K562 (cell line): Measurements from ENCODE around the gene MYCBP2. TPM values are rescaled to one million over a fixed set of nuclear protein-coding genes. Genes with fewer than 3 reads are reported as not detected.

ENCODE experiments used
- ATAC-seq: fragments of 200-7000 bp; cut with Tn5 transposase; 3 replicates; pipeline ENCODE4 v1.9.1; 2020; ENCODE audit warnings: moderate library complexity
- BruUV-seq: library from RNA; stranded (reverse); fragments of 400-500 nt; replicated peaks from 2 replicates; lab custom pipeline; 2021; lab: Mats Ljungman, UMichigan
- CTCF ChIA-PET: fragments of 300-600 bp; formaldehyde crosslinking; extraction: SDS; loops from one replicate; lab custom pipeline; 2021; ENCODE audit warnings: low intra/inter-chr PET ratio; lab: Yijun Ruan, JAX
- POLR2A ChIA-PET: fragments of 300-600, 350-650 bp; sonication (Branson Sonifier 250); formaldehyde crosslinking; extraction: SDS; loops from one replicate; lab custom pipeline; 2021; ENCODE audit warnings: antibody characterized with exemption, inconsistent platforms; lab: Yijun Ruan, JAX
- DNase-seq, 4 experiments: peaks; one replicate each; pipeline versions ENCODE4 v3.0.0 to v3.0.0-alpha.2; 2011 to 2018; ENCODE audit warnings: low spot score in 3 of 4, mixed read lengths in 3 of 4; ENCODE audit errors: extremely low read depth in 1 of 4
- FAIRE-seq: peaks from 2 replicates; lab custom pipeline; 2011; peaks lifted over from hg19 to GRCh38; lab: Jason Lieb, UNC
- H2AFZ ChIP-seq: 2 replicates; pipeline ENCODE4 v1.6.0; 2011; ENCODE audit warnings: low read depth, low read length, control low read depth, inconsistent platforms
- H3K27ac ChIP-seq: fragments of 200-600 bp; 3 replicates; pipeline ENCODE4 v1.8.0; 2011; ENCODE audit warnings: low read depth, mild to moderate bottlenecking, control low read depth, inconsistent platforms, low read length, moderate library complexity, mixed read lengths; ENCODE audit errors: extremely low read depth
- H3K27me3 ChIP-seq, 2 experiments: fragments of 300-600 bp in 1 of 2; 2 replicates in 1 of 2; 3 replicates in 1 of 2; pipeline versions ENCODE4 v1.6.0 to v1.8.0; 2011; ENCODE audit warnings: inconsistent platforms in 2 of 2, low read length in 2 of 2, mild to moderate bottlenecking in 1 of 2, mixed read lengths in 1 of 2, moderate library complexity in 1 of 2; ENCODE audit not compliant: control insufficient read depth in 2 of 2, insufficient read depth in 2 of 2
- H3K36me3 ChIP-seq: fragments of 300-600 bp; 3 replicates; pipeline ENCODE4 v1.8.0; 2011; ENCODE audit warnings: mild to moderate bottlenecking, low read length, inconsistent platforms; ENCODE audit not compliant: control insufficient read depth, insufficient read depth
- H3K4me1 ChIP-seq, 2 experiments: fragments of 200-600 bp in 1 of 2; replicated peaks in 1 of 2; 2 replicates in 1 of 2; 3 replicates in 1 of 2; pipeline versions ENCODE4 v1.5.1 to v1.8.0; 2011; ENCODE audit warnings: inconsistent platforms in 2 of 2, low read length in 2 of 2, mild to moderate bottlenecking in 1 of 2, mixed read lengths in 1 of 2, moderate library complexity in 1 of 2; ENCODE audit not compliant: control insufficient read depth in 2 of 2, insufficient read depth in 2 of 2
- H3K4me2 ChIP-seq: 2 replicates; pipeline ENCODE4 v1.6.1; 2011; ENCODE audit warnings: low read length, control low read depth, inconsistent platforms, mixed read lengths; ENCODE audit not compliant: insufficient read depth
- H3K4me3 ChIP-seq: fragments of 200-600 bp; sonication (generic), shearing (Covaris generic); 2 replicates; pipeline ENCODE4 v1.5.1; 2016; ENCODE audit warnings: control low read depth, inconsistent platforms
- H3K79me2 ChIP-seq: fragments of 200-600 bp; 3 replicates; pipeline ENCODE4 v1.8.0; 2011; ENCODE audit warnings: low read length, inconsistent platforms; ENCODE audit not compliant: control insufficient read depth, insufficient read depth
- H3K9ac ChIP-seq, 2 experiments: 2 replicates each; pipeline versions ENCODE4 v1.6.0 to v1.6.1; 2011; ENCODE audit warnings: low read depth in 2 of 2, low read length in 2 of 2, control low read depth in 1 of 2, inconsistent platforms in 1 of 2, mild to moderate bottlenecking in 1 of 2, mixed read lengths in 1 of 2; ENCODE audit not compliant: insufficient read depth in 1 of 2
- H3K9me1 ChIP-seq: one replicate; pipeline ENCODE4 v1.6.0; 2011; ENCODE audit warnings: inconsistent platforms, mild to moderate bottlenecking, low read length, moderate library complexity; ENCODE audit not compliant: control insufficient read depth, insufficient read depth
- H3K9me3 ChIP-seq: replicated peaks from 2 replicates; pipeline ENCODE4 v1.5.1; 2011; ENCODE audit warnings: low read depth, low read length, inconsistent platforms; ENCODE audit not compliant: control insufficient read depth, insufficient read depth
- H4K20me1 ChIP-seq: replicated peaks from 2 replicates; pipeline ENCODE4 v1.6.1; 2011; ENCODE audit warnings: low read length, inconsistent platforms, mixed read lengths; ENCODE audit not compliant: control insufficient read depth, insufficient read depth
- FOXA3 ChIP-seq, 2 experiments: fragments of 450-650 bp in 1 of 2; sonication (generic) in 1 of 2; formaldehyde crosslinking; IDR thresholded peaks in 1 of 2; conservative IDR thresholded peaks in 1 of 2; 2 replicates each; pipeline versions ENCODE4 v1.4.0 to v1.8.0; 2020 to 2022; ENCODE audit warnings: mild to moderate bottlenecking in 2 of 2, missing genetic modification reagents in 1 of 2
- GTF2F1 ChIP-seq: IDR thresholded peaks from 2 replicates; pipeline ENCODE4 v1.6.1; 2011; ENCODE audit warnings: low read depth, low read length, improper control_type of control experiment
- PHF21A ChIP-seq: fragments of 450-650 bp; IDR thresholded peaks from 2 replicates; pipeline ENCODE4 v1.6.1; 2017; ENCODE audit warnings: low read depth, borderline replicate concordance
- RB1 ChIP-seq: fragments of 450-650 bp; IDR thresholded peaks from 2 replicates; pipeline ENCODE4 v1.6.1; 2017; ENCODE audit warnings: low read depth, mild to moderate bottlenecking
- RBFOX2 ChIP-seq: fragments of 200-400 bp; formaldehyde crosslinking; IDR thresholded peaks from 2 replicates; pipeline ENCODE4 v1.6.1; 2017; ENCODE audit warnings: low read depth, mild to moderate bottlenecking, low read length, moderate library complexity
- TEAD1 ChIP-seq, 2 experiments: fragments of 450-650 bp in 1 of 2; sonication (generic) in 1 of 2; formaldehyde crosslinking; IDR thresholded peaks; 2 replicates each; pipeline versions ENCODE4 v1.4.0 to v1.8.0; 2020 to 2022; ENCODE audit warnings: mild to moderate bottlenecking in 2 of 2, missing genetic modification reagents in 1 of 2
- ZNF12 ChIP-seq: sonication (generic); formaldehyde crosslinking; IDR thresholded peaks from 2 replicates; pipeline ENCODE4 v1.4.0; 2020; ENCODE audit warnings: mild to moderate bottlenecking, missing genetic modification reagents
- ZNF165 ChIP-seq: fragments of 250-450 bp; sonication (Bioruptor Pico); IDR thresholded peaks from 2 replicates; pipeline ENCODE4 v1.4.0; 2020; ENCODE audit warnings: borderline replicate concordance
- ZNF436 ChIP-seq: fragments of 250-450, 450-650 bp; sonication (Bioruptor Pico); formaldehyde crosslinking; IDR thresholded peaks from 2 replicates; pipeline ENCODE4 v1.7.0; 2020; ENCODE audit warnings: mild to moderate bottlenecking
- WGBS: fragments of 100-300 bp; shearing (Covaris generic); methylation state at CpG from one replicate; pipeline ENCODE4 v1.1.6; 2016; ENCODE audit warnings: low coverage, mixed read lengths; ENCODE audit not compliant: insufficient coverage; ENCODE audit errors: missing lambda C conversion rate; 5-methylcytosine and 5-hydroxymethylcytosine counted together
- in situ Hi-C: fragments of 300-500 bp; cut with MboI; formaldehyde crosslinking; loops from 4 replicates; pipeline ENCODE4 v1.15.0; 2018; ENCODE audit warnings: inconsistent platforms, mixed read lengths
- intact Hi-C: fragments of 100-400 bp; cut with micrococcal nuclease; formaldehyde crosslinking; loops from 2 replicates; pipeline ENCODE4 v1.14.2; 2022
- polyA plus RNA-seq, 8 experiments: library from polyadenylated mRNA; depleted of rRNA in 4 of 8; stranded (reverse) in 5 of 8; unstranded in 3 of 8; fragments of >200 nt; fragmentation: Nextera tagmentation in 2 of 8; fragmentation: Illumina TruSeq in 1 of 8; extraction: Ambion mirVana in 2 of 8; extraction: Trizol in 1 of 8; gene quantifications; 2 replicates each; pipeline versions ENCODE4 v1.2.1 to v1.2.3, GENCODE V29; 2011 to 2014; ENCODE audit warnings: inconsistent platforms in 1 of 8, missing spikeins in 1 of 8
- total RNA-seq, 7 experiments: library from RNA; depleted of rRNA in 6 of 7; stranded (reverse); fragments of >200 nt in 6 of 7; fragmentation: Illumina TruSeq in 2 of 7; extraction: Trizol in 2 of 7; gene quantifications; 2 replicates each; pipeline versions ENCODE4 v1.2.1 to v1.2.3, GENCODE V29; 2011 to 2021; ENCODE audit warnings: low replicate concordance in 1 of 7
- TF ChIP-seq, protein P1 (sequence below): sonication (generic); formaldehyde crosslinking; IDR thresholded peaks from 2 replicates; pipeline ENCODE4 v1.5.0; 2020; ENCODE audit warnings: missing genetic modification reagents
- TF ChIP-seq, protein P2 (sequence below): sonication (generic); formaldehyde crosslinking; IDR thresholded peaks from 2 replicates; pipeline ENCODE4 v1.9.0; 2022; ENCODE audit warnings: mild to moderate bottlenecking, missing genetic modification reagents

Gene MYCBP2
- total and polyA plus RNA-seq, 9 of the 15 experiments (the other 6 are each of a cell fraction or from before 2014, with no cell fraction given): 13.2 to 47.2 (median 28.9) TPM

DNA sequence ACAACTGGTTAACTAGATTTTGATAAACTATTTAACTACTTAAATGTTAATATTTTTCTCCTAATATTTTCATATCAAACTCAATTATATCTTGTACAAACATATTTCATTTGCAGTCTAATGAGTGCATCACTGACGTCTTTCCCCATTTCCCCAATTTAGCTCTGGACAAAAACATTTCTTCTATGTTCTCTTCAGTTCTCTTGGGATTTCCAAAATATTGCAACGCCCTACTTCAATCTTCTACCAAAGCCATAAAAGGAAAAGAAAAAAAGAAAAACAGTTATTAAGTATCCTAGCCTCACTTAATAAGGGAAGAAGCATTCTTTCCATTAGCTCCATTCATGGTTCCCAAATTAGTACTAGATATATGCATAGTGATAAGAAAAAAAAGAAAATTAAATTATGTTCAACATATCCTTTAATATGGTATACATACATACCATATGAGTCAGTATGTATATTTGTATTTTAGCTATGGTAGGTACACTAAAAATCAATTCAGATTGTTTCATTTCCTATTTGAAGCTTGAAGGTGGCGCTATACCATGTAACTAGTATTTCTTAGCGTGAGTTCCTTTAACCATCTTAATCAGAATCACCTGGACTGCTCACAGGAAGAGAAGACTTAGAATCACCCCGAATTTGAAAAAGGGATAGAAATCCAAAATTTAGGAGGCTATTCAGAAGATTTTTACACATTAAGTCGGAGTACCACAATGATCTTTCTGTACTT, 309.8 kb downstream of the MYCBP2 start:
- H3K4me2 ChIP-seq: no peak overlapping the region
- H3K27me3 ChIP-seq: no peaks in the 10 kb centered on the region
- WGBS: 93% methylated on average over 6 of the region's 6 CpGs
- no peak overlapping the region for H3K27ac ChIP-seq
- H4K20me1 ChIP-seq: no peaks in the 10 kb centered on the region
- no peak overlapping the region for H2AFZ ChIP-seq
- in situ Hi-C loops: no loop called here
- H3K79me2 ChIP-seq: peaks cover 31% of the 10 kb centered on the region
- TF ChIP-seq, protein P1, sequence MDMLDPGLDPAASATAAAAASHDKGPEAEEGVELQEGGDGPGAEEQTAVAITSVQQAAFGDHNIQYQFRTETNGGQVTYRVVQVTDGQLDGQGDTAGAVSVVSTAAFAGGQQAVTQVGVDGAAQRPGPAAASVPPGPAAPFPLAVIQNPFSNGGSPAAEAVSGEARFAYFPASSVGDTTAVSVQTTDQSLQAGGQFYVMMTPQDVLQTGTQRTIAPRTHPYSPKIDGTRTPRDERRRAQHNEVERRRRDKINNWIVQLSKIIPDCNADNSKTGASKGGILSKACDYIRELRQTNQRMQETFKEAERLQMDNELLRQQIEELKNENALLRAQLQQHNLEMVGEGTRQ (CRISPR knock-in tag): no peak
- peak in 1 of 4 experiments; percentile 8 for DNase-seq
- no TSS peak for BruUV-seq
- H3K9ac ChIP-seq: no peak overlapping the region
- no peaks in the 10 kb centered on the region for H3K4me1 ChIP-seq
- peaks cover 86% of the 10 kb centered on the region for H3K36me3 ChIP-seq
- no peak overlapping the region for H3K4me3 ChIP-seq
- FAIRE-seq: no peak
- intact Hi-C loops: no loop called here
- CTCF ChIA-PET: interaction anchor here (0.6 kb wide), 1 partner anchor 14 kb away, joined by 3 read pairs; no protein-coding TSS in a partner anchor
- no peaks in the 10 kb centered on the region for H3K9me1 ChIP-seq
- no peaks in the 10 kb centered on the region for H3K9me3 ChIP-seq
- POLR2A ChIA-PET: interaction anchor here (1.5 kb wide), 2 partner anchors 8 to 15 kb away, joined by 5 to 9 read pairs; no protein-coding TSS in a partner anchor
- ATAC-seq: no peak

DNA sequence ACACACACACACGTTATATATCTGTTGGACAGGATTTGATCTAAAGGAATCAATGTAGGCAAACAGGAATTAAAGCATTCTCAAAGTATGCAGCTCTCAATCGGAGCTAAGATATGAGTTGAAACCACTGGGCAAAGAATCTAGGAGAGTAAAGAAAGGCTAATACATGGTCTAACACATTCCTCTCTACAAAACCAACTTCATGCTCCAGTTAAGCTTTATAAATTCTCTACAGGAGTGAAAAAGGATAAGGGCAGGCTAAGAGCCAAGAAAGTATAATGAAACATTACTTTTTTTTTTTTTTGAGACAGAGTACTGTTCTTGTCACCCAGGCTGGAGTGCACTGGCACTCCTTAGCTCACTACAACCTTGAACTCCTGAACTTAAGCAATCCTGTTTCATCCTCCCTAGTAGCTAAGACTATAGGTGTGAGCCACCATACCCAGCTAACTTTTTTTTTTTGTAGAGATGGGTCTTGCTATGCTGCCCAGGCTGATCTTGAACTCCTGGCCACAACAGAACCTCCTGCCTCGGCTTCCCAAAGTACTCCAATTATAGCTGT, 310.6 kb downstream of the MYCBP2 start:
- Histone ChIP-seq H3K36me3 (peaks cover 84% of the 10 kb centered on the region), H3K27me3 (no peaks in the 10 kb centered on the region), H3K27ac (no peak overlapping the region), H3K4me1 (no peaks in the 10 kb centered on the region), H3K4me3 (no peak overlapping the region), H4K20me1 (no peaks in the 10 kb centered on the region), H3K4me2 (no peak overlapping the region)
- no peak for DNase-seq
- CTCF ChIA-PET: interaction anchor here (0.6 kb wide), 1 partner anchor 13 kb away, joined by 3 read pairs; no protein-coding TSS in a partner anchor
- BruUV-seq: no TSS peak
- POLR2A ChIA-PET: interaction anchor here (0.7 to 1.5 kb wide), 3 partner anchors 9 to 24 kb away, joined by 3 to 9 read pairs (median 5); no protein-coding TSS in a partner anchor
- TF ChIP-seq ZNF436 (CRISPR knock-in tag): no peak
- TF ChIP-seq FOXA3 (CRISPR knock-in tag; conservative IDR thresholded peaks at IDR 0.05 in 1 of 2, IDR thresholded peaks at IDR 0.05 in 1 of 2): no peak
- TF ChIP-seq, protein P2, sequence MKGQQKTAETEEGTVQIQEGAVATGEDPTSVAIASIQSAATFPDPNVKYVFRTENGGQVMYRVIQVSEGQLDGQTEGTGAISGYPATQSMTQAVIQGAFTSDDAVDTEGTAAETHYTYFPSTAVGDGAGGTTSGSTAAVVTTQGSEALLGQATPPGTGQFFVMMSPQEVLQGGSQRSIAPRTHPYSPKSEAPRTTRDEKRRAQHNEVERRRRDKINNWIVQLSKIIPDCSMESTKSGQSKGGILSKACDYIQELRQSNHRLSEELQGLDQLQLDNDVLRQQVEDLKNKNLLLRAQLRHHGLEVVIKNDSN (CRISPR knock-in tag): no peak
- no peak for TF ChIP-seq RBFOX2
- TF ChIP-seq RB1: no peak
- TF ChIP-seq ZNF165: no peak
- no peak for TF ChIP-seq TEAD1 (CRISPR knock-in tag; IDR thresholded peaks at IDR 0.05)
- TF ChIP-seq PHF21A: no peak
- TF ChIP-seq GTF2F1: no peak
- TF ChIP-seq ZNF12 (CRISPR knock-in tag): no peak
- TF ChIP-seq, all 486 proteins: peak for 0
- WGBS: 86% methylated on average over 2 of the region's 3 CpGs
- in situ Hi-C loops (no loop called here), intact Hi-C loops (no loop called here)
- Histone ChIP-seq H3K9ac (no peak overlapping the region), H3K9me3 (no peaks in the 10 kb centered on the region), H3K9me1 (no peaks in the 10 kb centered on the region), H3K79me2 (peaks cover 24% of the 10 kb centered on the region), H2AFZ (no peak overlapping the region)
- FAIRE-seq (no peak), ATAC-seq (no peak)
